ENCODE data around the gene SEC61B.

Gene SEC61B

GRCh38 chr9:99253772-99254431 is 31.8 kb downstream of the SEC61B start:
- TF ChIP-seq, protein P1, sequence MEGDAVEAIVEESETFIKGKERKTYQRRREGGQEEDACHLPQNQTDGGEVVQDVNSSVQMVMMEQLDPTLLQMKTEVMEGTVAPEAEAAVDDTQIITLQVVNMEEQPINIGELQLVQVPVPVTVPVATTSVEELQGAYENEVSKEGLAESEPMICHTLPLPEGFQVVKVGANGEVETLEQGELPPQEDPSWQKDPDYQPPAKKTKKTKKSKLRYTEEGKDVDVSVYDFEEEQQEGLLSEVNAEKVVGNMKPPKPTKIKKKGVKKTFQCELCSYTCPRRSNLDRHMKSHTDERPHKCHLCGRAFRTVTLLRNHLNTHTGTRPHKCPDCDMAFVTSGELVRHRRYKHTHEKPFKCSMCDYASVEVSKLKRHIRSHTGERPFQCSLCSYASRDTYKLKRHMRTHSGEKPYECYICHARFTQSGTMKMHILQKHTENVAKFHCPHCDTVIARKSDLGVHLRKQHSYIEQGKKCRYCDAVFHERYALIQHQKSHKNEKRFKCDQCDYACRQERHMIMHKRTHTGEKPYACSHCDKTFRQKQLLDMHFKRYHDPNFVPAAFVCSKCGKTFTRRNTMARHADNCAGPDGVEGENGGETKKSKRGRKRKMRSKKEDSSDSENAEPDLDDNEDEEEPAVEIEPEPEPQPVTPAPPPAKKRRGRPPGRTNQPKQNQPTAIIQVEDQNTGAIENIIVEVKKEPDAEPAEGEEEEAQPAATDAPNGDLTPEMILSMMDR (IDR thresholded peaks at IDR 0.05; ENCODE audit: low read depth, low read length): no peak; the same call in 1 of the 2 replicates
- DNase-seq (ENCODE audit: extremely low read depth, low read depth): no peak

DNA sequence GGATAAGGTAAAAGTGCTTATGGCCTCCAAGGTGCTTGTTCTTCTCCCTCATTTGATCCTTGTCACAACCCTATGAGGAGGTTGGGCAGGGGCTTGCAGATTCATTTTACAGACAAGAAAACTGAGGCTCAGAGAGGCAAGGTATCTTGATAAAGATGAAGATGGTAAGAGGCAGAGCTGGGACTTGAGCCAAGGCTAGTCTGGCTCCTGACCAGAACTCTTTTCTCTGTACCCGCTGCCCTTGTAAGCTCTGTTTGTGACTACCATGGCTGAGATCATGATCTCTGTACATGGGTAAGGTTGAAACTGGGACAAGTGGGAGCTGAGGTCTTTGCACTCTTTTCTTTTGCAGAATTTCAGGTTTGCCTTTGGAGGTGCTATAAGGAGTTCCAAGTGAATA is 33.6 kb downstream of the SEC61B start:
- no peak for DNase-seq (ENCODE audit: extremely low read depth, low read depth)
- TF ChIP-seq, protein P1 (IDR thresholded peaks at IDR 0.05; ENCODE audit: low read depth, low read length): no peak

DNA sequence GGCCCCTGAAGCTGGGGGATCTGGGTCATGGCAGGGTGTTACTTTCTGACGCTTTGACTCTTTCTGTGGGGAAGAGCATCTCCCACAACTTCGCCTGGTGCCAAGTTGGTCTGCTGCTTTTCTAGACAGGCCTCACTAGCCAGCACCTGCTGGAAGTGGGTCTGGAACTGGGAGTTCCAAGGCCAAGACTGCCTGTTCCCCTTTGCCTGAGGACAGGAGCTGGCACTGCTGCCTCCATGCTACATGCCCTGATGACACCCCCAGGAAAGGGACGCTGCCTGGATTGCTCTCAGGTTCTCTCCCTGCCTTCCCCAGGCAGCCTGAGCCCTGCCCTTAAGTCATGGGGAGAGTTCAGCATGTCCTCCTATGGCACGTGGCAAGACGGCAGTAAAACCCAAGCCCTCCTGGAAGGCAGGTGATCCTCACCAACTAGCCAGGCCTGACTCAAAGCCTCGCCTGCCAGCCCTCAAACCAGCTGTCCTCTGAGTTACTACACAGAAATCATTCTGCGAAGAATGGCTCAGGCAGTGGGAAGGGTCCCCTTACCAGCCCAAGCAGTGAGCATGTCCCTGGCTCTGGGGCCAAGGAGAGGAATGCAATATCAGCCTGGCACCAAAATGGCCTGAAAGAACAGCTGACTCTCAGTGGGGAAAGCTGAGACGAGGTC is 35.8 kb downstream of the SEC61B start:
- no peak for DNase-seq (ENCODE audit: extremely low read depth, low read depth)

DNA sequence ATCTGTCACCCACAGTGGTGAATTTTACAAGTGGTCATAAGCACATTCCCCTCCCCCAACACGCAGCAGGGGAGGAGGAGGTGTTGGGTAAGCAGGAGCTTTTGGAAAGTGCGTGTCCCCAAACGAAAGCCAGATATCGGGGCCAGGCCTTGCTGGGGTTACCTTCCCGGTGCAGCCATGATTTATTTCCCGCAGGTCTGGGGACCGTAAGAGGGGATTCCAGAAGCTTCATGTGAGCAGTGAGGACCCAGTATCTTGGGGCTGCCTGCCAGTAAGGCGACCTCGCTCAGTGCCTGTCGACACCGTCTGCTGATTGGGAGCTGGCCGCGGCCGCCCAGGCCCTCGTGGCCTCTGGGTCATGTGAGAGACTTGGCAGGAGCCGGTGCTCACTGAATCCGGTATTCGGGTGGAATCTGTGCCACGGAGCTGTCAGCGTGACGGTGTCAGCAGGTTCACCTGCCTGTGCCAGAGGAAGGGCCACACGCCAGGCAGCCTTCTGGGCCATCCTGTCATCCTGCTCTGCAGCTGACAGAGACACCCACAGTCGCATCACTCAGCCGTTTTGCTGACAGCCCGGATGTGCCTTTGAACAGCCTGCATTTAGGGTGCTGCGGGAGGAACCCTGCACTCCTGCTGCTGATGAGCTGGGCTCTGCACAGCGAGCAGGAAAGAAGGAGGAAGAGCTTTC is 37.3 kb downstream of the SEC61B start:
- no peak for DNase-seq (ENCODE audit: extremely low read depth, low read depth)

More for the DNA sequence above, 35.8 kb downstream of the SEC61B start:
- TF ChIP-seq, protein P1 (IDR thresholded peaks at IDR 0.05; ENCODE audit: low read depth, low read length): no peak

GRCh38 chr9:99261923-99262322 is 39.8 kb downstream of the SEC61B start:
- DNase-seq (ENCODE audit: extremely low read depth, low read depth): no peak
- TF ChIP-seq, protein P1 (IDR thresholded peaks at IDR 0.05; ENCODE audit: low read depth, low read length): no peak

More for the DNA sequence above, 37.3 kb downstream of the SEC61B start:
- TF ChIP-seq, protein P1 (IDR thresholded peaks at IDR 0.05; ENCODE audit: low read depth, low read length): no peak

DNA sequence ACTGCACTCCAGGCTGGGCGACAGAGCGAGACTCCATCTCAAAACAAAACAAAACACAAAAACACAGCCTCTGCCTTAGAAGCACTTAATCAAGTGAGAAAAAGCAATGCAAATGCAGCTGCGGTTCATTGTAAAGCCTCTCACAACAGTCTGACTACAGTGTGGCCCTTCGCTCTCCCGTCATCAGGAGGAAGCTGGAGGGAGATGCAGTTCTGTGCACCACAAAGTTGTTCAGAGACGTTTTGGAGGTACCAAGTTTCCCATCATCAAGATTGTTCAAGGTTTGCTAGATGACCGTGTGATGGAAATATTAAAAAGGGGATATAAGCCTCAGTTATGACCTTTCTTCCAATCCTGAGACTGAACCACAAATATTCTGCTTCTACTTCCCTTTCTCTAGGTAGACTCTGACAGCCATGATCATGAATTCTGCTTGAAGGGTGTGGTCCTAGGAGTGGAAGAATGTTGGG is 40.9 kb downstream of the SEC61B start:
- TF ChIP-seq, protein P1 (IDR thresholded peaks at IDR 0.05; ENCODE audit: low read depth, low read length): no peak
- DNase-seq (ENCODE audit: extremely low read depth, low read depth): no peak
